Measurements from ENCODE around the gene CSRNP2.

- TF ChIP-seq CTCF (IDR thresholded peaks at IDR 0.05; ENCODE audit: low read depth, low read length) (no peak), POLR2A (IDR thresholded peaks at IDR 0.05; ENCODE audit: extremely low read depth, insufficient read length) (no peak), MYC (IDR thresholded peaks at IDR 0.05; ENCODE audit: low read depth, low read length) (no peak), MAX (IDR thresholded peaks at IDR 0.05; ENCODE audit: low read depth, low read length) (peak; percentile 81)
Observed at GRCh38 chr12:51070004-51070403, 13.4 kb downstream of the CSRNP2 start.

All from NB4 (cell line).